Ishikawa (cell line): ENCODE results near the gene CTAG1A.

Source experiments
- CREB1 ChIP-seq: IDR thresholded peaks from 2 replicates; pipeline ENCODE4 v1.6.1; 2012; ENCODE audit warnings: low read depth
- EGR1 ChIP-seq: IDR thresholded peaks from 2 replicates; pipeline ENCODE4 v1.6.1; 2012
- EP300 ChIP-seq: IDR thresholded peaks from 2 replicates; pipeline ENCODE4 v1.6.1; 2012; ENCODE audit warnings: borderline replicate concordance
- FOXM1 ChIP-seq: IDR thresholded peaks from 2 replicates; pipeline ENCODE4 v1.6.1; 2012; ENCODE audit warnings: low read depth, borderline replicate concordance
- MAX ChIP-seq: IDR thresholded peaks from 2 replicates; pipeline ENCODE4 v1.6.1; 2012
- NFIC ChIP-seq: IDR thresholded peaks from 2 replicates; pipeline ENCODE4 v1.6.1; 2012
- RAD21 ChIP-seq: IDR thresholded peaks from 2 replicates; pipeline ENCODE4 v1.6.1; 2012; ENCODE audit warnings: low read depth
- REST ChIP-seq: IDR thresholded peaks from 2 replicates; pipeline ENCODE4 v1.6.1; 2012; ENCODE audit warnings: low read depth, mild to moderate bottlenecking
- TAF1 ChIP-seq: IDR thresholded peaks from 2 replicates; pipeline ENCODE4 v1.6.1; 2012; ENCODE audit warnings: low read depth, mild to moderate bottlenecking
- USF1 ChIP-seq: IDR thresholded peaks from 2 replicates; pipeline ENCODE4 v1.6.1; 2012
- YY1 ChIP-seq: IDR thresholded peaks from 2 replicates; pipeline ENCODE4 v1.6.1; 2012; ENCODE audit warnings: low read depth
- ZBTB7A ChIP-seq: IDR thresholded peaks from 2 replicates; pipeline ENCODE4 v1.6.1; 2012; ENCODE audit warnings: low read depth

- TF ChIP-seq CREB1 (no peak), EP300 (no peak), YY1 (no peak), REST (no peak), MAX (no peak), RAD21 (no peak), ZBTB7A (no peak), USF1 (no peak), EGR1 (no peak), FOXM1 (no peak), TAF1 (no peak), NFIC (no peak)
These were observed 22.4 kb downstream of the CTAG1A start for GRCh38 chrX:154607370-154607769.
